EH (cell line): ENCODE results near the gene RPE65.
"Not testable (repeated sequence)": the region's sequence is repeated elsewhere in the genome, so short reads cannot be mapped to it uniquely, and the experiment has no call there.

ENCODE experiments used
- DNase-seq: peaks from one replicate; pipeline ENCODE4 v3.0.0-alpha.2; 2015; ENCODE audit warnings: low read depth

Gene RPE65

GRCh38 chr1:68449901-68450300 lies at the start of gene RPE65:
Gene RPE65, minus strand, starts transcription at chr1:68449954. Its CDS starts 49 bp downstream, at chr1:68449905.
- no peak for DNase-seq

GRCh38 chr1:68497358-68497698 lies 47.6 kb upstream of the RPE65 start:
- DNase-seq: no peak

- peak; percentile 96 for DNase-seq
These were observed 47.1 kb upstream of the RPE65 start, which contains the start of gene DEPDC1 for GRCh38 chr1:68496680-68497357. Gene DEPDC1, minus strand, starts transcription at chr1:68497082. Its CDS starts 83 bp downstream, at chr1:68496999.

GRCh38 chr1:68495968-68496679 lies 46.4 kb upstream of the RPE65 start:
- DNase-seq: peak; percentile 13

GRCh38 chr1:68495532-68495931 lies 45.8 kb upstream of the RPE65 start:
- DNase-seq: peak; percentile 21

- DNase-seq: no peak
These were observed 43.4 kb upstream of the RPE65 start for GRCh38 chr1:68493193-68493592.

GRCh38 chr1:68492255-68492654 lies 42.5 kb upstream of the RPE65 start:
- DNase-seq: not testable (repeated sequence)

- DNase-seq: no peak
These were observed 40.4 kb upstream of the RPE65 start for GRCh38 chr1:68490046-68490651.

- peak; percentile 21 for DNase-seq
These were observed 35.8 kb upstream of the RPE65 start for GRCh38 chr1:68485431-68486022.

- no peak for DNase-seq
These were observed 34.9 kb upstream of the RPE65 start for GRCh38 chr1:68484618-68485017.

- DNase-seq: no peak
These were observed 31.3 kb upstream of the RPE65 start for GRCh38 chr1:68481041-68481440.

GRCh38 chr1:68479501-68479900 lies 29.7 kb upstream of the RPE65 start:
- no peak for DNase-seq

GRCh38 chr1:68478662-68479061 lies 28.9 kb upstream of the RPE65 start:
- no peak for DNase-seq

- not testable (repeated sequence) for DNase-seq
These were observed 26.9 kb upstream of the RPE65 start for GRCh38 chr1:68476626-68477025.

GRCh38 chr1:68473060-68473459 lies 23.3 kb upstream of the RPE65 start:
- no peak for DNase-seq

- DNase-seq: peak; percentile 32
These were observed 20.7 kb upstream of the RPE65 start for GRCh38 chr1:68470388-68470970.

- DNase-seq: no peak
These were observed 15.1 kb upstream of the RPE65 start for GRCh38 chr1:68464891-68465290.

- DNase-seq: no peak
These were observed 11.2 kb upstream of the RPE65 start for GRCh38 chr1:68460935-68461334.

- no peak for DNase-seq
These were observed 10.0 kb upstream of the RPE65 start for GRCh38 chr1:68459796-68460195.

- DNase-seq: no peak
These were observed 9.3 kb upstream of the RPE65 start for GRCh38 chr1:68459091-68459490.

GRCh38 chr1:68456202-68456601 lies 6.4 kb upstream of the RPE65 start:
- DNase-seq: no peak

- no peak for DNase-seq
These were observed 4.8 kb upstream of the RPE65 start for GRCh38 chr1:68454534-68454933.
